HG03521 (cell line): Measurements from ENCODE around the gene TARM1.

Source experiments
- ATAC-seq: cut with Tn5 transposase; IDR thresholded peaks from one replicate; pipeline ENCODE4 v1.9.1; 2021; ENCODE audit warnings: mild to moderate bottlenecking, moderate library complexity; ENCODE audit not compliant: unreplicated experiment

Gene TARM1

GRCh38 chr19:54081032-54081431 lies at the start of gene TARM1:
TSS of gene TARM1 (minus strand) at chr19:54081365. CDS start at chr19:54081340, 25 bp downstream.
- ATAC-seq, result no peak

- no peak for ATAC-seq
Observed at GRCh38 chr19:54129617-54129996, 48.4 kb upstream of the TARM1 start.

- ATAC-seq, result no peak
Observed at GRCh38 chr19:54128796-54129616, 47.8 kb upstream of the TARM1 start.

- no peak for ATAC-seq
Observed at GRCh38 chr19:54128441-54128725, 47.2 kb upstream of the TARM1 start.

- ATAC-seq, result no peak
Observed at GRCh38 chr19:54127688-54128440, 46.7 kb upstream of the TARM1 start.

- no peak for ATAC-seq
Observed at GRCh38 chr19:54125713-54126112, 44.5 kb upstream of the TARM1 start.

- ATAC-seq, result no peak
Observed at GRCh38 chr19:54124393-54124792, 43.2 kb upstream of the TARM1 start.

- no peak for ATAC-seq
Observed at GRCh38 chr19:54123682-54124081, 42.5 kb upstream of the TARM1 start.

- ATAC-seq, result no peak
Observed at GRCh38 chr19:54121259-54121658, 40.1 kb upstream of the TARM1 start.

GRCh38 chr19:54115109-54116063 lies 34.2 kb upstream of the TARM1 start, which contains the start of the genes PRPF31 and TFPT:
TSS of gene PRPF31 (plus strand) at chr19:54115754. CDS start at chr19:54118279, 2,525 bp downstream.
TSS of gene TFPT (minus strand) at chr19:54115657. CDS start at chr19:54115269, 388 bp downstream.
- ATAC-seq, result peak; percentile 78

- ATAC-seq, result no peak
Observed at GRCh38 chr19:54114340-54115108, 33.4 kb upstream of the TARM1 start.

GRCh38 chr19:54109651-54110050 lies 28.5 kb upstream of the TARM1 start:
- ATAC-seq, result no peak

GRCh38 chr19:54108496-54108895 lies 27.3 kb upstream of the TARM1 start:
- no peak for ATAC-seq

- no peak for ATAC-seq
Observed at GRCh38 chr19:54107876-54108490, 26.8 kb upstream of the TARM1 start.

- no peak for ATAC-seq
Observed at GRCh38 chr19:54106716-54107115, 25.6 kb upstream of the TARM1 start.

- ATAC-seq, result no peak
Observed at GRCh38 chr19:54105796-54106195, 24.6 kb upstream of the TARM1 start.

GRCh38 chr19:54104998-54105715 lies 24.0 kb upstream of the TARM1 start:
- ATAC-seq, result no peak

GRCh38 chr19:54102421-54103169 lies 21.4 kb upstream of the TARM1 start, which contains the start of gene NDUFA3:
TSS of gene NDUFA3 (plus strand) at chr19:54102855. CDS start at chr19:54102879, 24 bp downstream.
- ATAC-seq, result peak; percentile 93
